Mammary epithelial cell (primary cell): ENCODE measurements around the gene NEDD9.

Experiments used
- EZH2 ChIP-seq: IDR thresholded peaks from 2 replicates; pipeline ENCODE4 v1.6.1; 2012; ENCODE audit warnings: low read length, inconsistent platforms, borderline replicate concordance
- TF ChIP-seq, protein P1 (sequence below), 2 donors: IDR thresholded peaks in 1 of 2; conservative IDR thresholded peaks in 1 of 2; 2 replicates each; pipeline ENCODE4 v1.5.1; 2011 to 2012; ENCODE audit warnings: inconsistent platforms in 2 of 2, low read length in 2 of 2, mild to moderate bottlenecking in 2 of 2, control low read depth in 1 of 2, low read depth in 1 of 2; ENCODE audit not compliant: insufficient read depth in 1 of 2; ENCODE audit errors: extremely low read depth in 1 of 2

DNA sequence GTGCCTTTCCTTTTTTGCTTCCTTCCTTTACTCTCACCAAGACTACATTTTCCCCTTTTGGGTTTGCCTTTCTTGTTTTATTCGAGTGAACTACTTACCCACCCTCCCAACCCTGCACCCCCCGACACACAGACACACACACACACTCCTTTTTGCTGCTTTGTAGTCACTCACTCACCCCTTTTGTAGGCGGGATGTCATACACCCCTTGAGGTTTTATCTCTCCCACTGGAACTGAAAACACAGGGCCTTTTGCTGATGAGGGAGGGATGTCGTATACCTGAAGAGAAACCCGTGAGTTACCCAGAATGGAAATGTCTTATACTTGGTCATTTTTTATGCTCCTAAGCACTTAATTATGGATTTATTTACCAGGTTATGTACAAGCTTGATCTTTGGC, 40.3 kb downstream of the NEDD9 start:
- TF ChIP-seq, protein P1, sequence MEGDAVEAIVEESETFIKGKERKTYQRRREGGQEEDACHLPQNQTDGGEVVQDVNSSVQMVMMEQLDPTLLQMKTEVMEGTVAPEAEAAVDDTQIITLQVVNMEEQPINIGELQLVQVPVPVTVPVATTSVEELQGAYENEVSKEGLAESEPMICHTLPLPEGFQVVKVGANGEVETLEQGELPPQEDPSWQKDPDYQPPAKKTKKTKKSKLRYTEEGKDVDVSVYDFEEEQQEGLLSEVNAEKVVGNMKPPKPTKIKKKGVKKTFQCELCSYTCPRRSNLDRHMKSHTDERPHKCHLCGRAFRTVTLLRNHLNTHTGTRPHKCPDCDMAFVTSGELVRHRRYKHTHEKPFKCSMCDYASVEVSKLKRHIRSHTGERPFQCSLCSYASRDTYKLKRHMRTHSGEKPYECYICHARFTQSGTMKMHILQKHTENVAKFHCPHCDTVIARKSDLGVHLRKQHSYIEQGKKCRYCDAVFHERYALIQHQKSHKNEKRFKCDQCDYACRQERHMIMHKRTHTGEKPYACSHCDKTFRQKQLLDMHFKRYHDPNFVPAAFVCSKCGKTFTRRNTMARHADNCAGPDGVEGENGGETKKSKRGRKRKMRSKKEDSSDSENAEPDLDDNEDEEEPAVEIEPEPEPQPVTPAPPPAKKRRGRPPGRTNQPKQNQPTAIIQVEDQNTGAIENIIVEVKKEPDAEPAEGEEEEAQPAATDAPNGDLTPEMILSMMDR (conservative IDR thresholded peaks at IDR 0.05 in 1 of 2, IDR thresholded peaks at IDR 0.05 in 1 of 2; ENCODE audit: extremely low read depth in 1 of 2, insufficient read depth in 1 of 2, low read depth in 1 of 2, low read length in 2 of 2), result no peak
- no peak for TF ChIP-seq EZH2
